ENCODE results near the gene EFTUD2.

Gene EFTUD2

DNA sequence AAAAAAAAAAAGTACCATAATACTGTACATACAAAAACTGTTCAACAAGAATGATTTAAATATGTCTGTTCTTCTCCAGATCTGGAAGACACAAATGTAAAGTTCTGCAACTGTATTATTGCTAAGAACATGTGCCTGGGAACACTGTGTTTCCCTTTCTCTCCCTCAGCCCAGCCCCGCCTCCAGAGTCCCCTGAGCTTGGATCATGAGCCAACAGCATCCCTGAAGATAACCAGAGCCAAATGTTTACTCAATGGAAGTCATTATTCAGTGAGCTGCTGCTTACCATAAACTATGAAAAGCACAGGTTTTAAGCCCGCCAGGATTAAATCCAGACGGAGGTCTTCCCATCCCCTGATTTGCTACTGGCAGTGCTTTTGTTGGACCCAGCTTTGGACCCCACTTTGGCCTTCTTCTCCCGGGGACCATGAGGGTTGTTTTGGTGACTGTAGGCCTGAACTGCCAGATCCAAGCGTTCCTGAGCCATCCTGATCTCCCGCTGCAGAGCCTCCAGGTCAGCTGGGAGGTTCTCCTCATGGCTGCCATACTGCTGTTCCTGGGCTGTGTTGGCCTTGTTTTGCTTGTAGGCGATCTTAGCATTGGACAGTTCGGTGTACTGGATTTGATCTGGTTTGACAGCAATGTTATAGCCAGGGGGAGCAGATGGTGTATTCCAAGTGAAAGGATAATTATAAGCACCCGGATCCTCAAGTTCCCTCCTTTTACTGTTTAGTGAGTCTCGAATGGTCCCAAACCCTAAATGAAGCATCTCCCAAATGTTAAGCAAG is 94.7 kb downstream of the EFTUD2 start:
- no peak for DNase-seq

- DNase-seq: no peak
Observed at GRCh38 chr17:44801880-44802279, 97.4 kb downstream of the EFTUD2 start.

Measured in central memory CD4-positive, alpha-beta T cell (primary cell).